DND-41 (cell line): ENCODE data around the gene WFDC5.

Experiments used
- ATAC-seq: fragments of 200-7000 bp; cut with Tn5 transposase; 3 replicates; pipeline ENCODE4 v1.9.1; 2021; ENCODE audit warnings: low read depth; ENCODE audit not compliant: insufficient read depth
- DNase-seq: peaks from one replicate; pipeline ENCODE4 v3.0.0-alpha.2; 2020
- H2AFZ ChIP-seq: 2 replicates; pipeline ENCODE4 v1.6.0; 2012; ENCODE audit warnings: low read depth, low read length
- H3K27ac ChIP-seq: 2 replicates; pipeline ENCODE4 v1.5.1; 2012; ENCODE audit warnings: low read length, inconsistent platforms
- H3K27me3 ChIP-seq: fragments of 200-600 bp; sonication (generic); 2 replicates; pipeline ENCODE4 v1.6.0; 2012; ENCODE audit warnings: low read length, mild to moderate bottlenecking, inconsistent platforms; ENCODE audit not compliant: insufficient read depth, poor library complexity
- H3K36me3 ChIP-seq: 2 replicates; pipeline ENCODE4 v1.5.1; 2012; ENCODE audit warnings: low read length, inconsistent platforms; ENCODE audit not compliant: insufficient read depth
- H3K4me1 ChIP-seq: 2 replicates; pipeline ENCODE4 v1.5.1; 2012; ENCODE audit warnings: mild to moderate bottlenecking, low read length; ENCODE audit not compliant: insufficient read depth
- H3K4me2 ChIP-seq: 2 replicates; pipeline ENCODE4 v1.6.0; 2012; ENCODE audit warnings: mild to moderate bottlenecking, moderate library complexity, low read length, inconsistent platforms; ENCODE audit not compliant: insufficient read depth
- H3K4me3 ChIP-seq, 2 experiments: fragments of 200-600 bp in 1 of 2; shearing (Covaris generic) in 1 of 2; 2 replicates each; pipeline ENCODE4 v1.5.1; 2012 to 2016; ENCODE audit warnings: inconsistent platforms in 2 of 2, low read length in 2 of 2, mild to moderate bottlenecking in 2 of 2, low read depth in 1 of 2, moderate library complexity in 1 of 2
- H3K79me2 ChIP-seq: 2 replicates; pipeline ENCODE4 v1.6.0; 2012; ENCODE audit warnings: low read length, inconsistent platforms; ENCODE audit not compliant: insufficient read depth
- H3K9ac ChIP-seq: 2 replicates; pipeline ENCODE4 v1.6.0; 2012; ENCODE audit warnings: low read depth, mild to moderate bottlenecking, inconsistent platforms, low read length, moderate library complexity
- H3K9me3 ChIP-seq: 2 replicates; pipeline ENCODE4 v1.5.1; 2012; ENCODE audit warnings: low read length, moderate library complexity, mild to moderate bottlenecking, inconsistent platforms; ENCODE audit not compliant: insufficient read depth, severe bottlenecking
- H4K20me1 ChIP-seq: 2 replicates; pipeline ENCODE4 v1.6.0; 2012; ENCODE audit warnings: low read length; ENCODE audit not compliant: insufficient read depth
- EZH2 ChIP-seq: IDR thresholded peaks from 3 replicates; pipeline ENCODE4 v1.6.1; 2012; ENCODE audit warnings: borderline replicate concordance, low read depth, mild to moderate bottlenecking, moderate library complexity, low read length, inconsistent platforms; ENCODE audit not compliant: severe bottlenecking
- TF ChIP-seq, protein P1 (sequence below): IDR thresholded peaks from 2 replicates; pipeline ENCODE4 v1.5.1; 2012; ENCODE audit warnings: borderline replicate concordance, low read length, moderate library complexity, mild to moderate bottlenecking; ENCODE audit not compliant: poor library complexity, severe bottlenecking; ENCODE audit errors: extremely low read depth

The WFDC5 gene

DNA sequence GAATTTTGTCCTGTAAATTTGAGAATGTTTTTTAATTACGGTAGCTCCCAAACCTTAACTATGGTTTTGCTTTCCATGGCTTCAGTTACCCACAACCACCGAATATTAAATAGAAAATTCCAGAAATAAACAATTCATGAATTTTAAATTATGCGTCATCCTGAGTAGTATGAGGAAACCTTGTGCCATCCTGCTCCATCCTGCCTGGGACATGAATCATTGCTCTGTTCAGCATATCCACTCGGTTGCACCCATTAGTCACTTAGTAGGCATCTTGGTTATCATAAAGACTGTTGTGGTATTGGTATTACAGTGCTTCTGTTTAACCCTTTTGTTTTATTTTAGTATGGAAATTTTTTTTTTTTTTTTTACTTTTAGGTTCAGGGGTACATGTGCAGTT lies 53.7 kb downstream of the WFDC5 start:
- Histone ChIP-seq H3K79me2 (peaks cover 8% of the 10 kb centered on the region; the same call in 1 of the 2 replicates), H3K4me2 (no peak overlapping the region)

DNA sequence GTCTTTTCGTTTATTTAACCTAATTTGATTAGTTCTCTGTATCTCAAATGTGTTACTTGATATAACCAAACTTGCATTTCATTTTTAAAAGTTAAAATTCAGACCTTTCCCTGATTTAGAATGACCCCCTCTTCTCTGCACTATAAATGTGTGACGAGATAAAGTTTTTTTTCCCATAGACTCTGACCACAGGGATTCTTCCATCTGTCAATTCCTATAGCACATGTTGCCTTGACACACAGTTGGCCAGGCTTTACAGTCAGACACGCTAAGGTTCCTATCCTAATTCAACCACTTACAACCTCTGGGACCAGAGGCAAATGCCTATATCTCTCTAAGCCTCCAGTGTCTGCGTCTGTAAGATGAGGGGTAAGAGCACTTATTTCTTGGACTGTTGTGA lies 54.7 kb downstream of the WFDC5 start:
- Histone ChIP-seq H3K27me3 (no peaks in the 10 kb centered on the region), H3K27ac (no peak overlapping the region), H3K9me3 (no peaks in the 10 kb centered on the region), H3K4me1 (no peaks in the 10 kb centered on the region), H3K36me3 (peaks cover 23% of the 10 kb centered on the region), H3K4me3 (no peak overlapping the region), H2AFZ (no peak overlapping the region), H3K9ac (no peak overlapping the region), H3K4me2 (no peak overlapping the region), H4K20me1 (peaks cover 9% of the 10 kb centered on the region; the same call in 1 of the 2 replicates), H3K79me2 (peaks cover 5% of the 10 kb centered on the region; the same call in 1 of the 2 replicates)
- DNase-seq (no peak), ATAC-seq (no peak)
- TF ChIP-seq EZH2: no peak
- TF ChIP-seq, protein P1, sequence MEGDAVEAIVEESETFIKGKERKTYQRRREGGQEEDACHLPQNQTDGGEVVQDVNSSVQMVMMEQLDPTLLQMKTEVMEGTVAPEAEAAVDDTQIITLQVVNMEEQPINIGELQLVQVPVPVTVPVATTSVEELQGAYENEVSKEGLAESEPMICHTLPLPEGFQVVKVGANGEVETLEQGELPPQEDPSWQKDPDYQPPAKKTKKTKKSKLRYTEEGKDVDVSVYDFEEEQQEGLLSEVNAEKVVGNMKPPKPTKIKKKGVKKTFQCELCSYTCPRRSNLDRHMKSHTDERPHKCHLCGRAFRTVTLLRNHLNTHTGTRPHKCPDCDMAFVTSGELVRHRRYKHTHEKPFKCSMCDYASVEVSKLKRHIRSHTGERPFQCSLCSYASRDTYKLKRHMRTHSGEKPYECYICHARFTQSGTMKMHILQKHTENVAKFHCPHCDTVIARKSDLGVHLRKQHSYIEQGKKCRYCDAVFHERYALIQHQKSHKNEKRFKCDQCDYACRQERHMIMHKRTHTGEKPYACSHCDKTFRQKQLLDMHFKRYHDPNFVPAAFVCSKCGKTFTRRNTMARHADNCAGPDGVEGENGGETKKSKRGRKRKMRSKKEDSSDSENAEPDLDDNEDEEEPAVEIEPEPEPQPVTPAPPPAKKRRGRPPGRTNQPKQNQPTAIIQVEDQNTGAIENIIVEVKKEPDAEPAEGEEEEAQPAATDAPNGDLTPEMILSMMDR: no peak

More for the DNA sequence above, 53.7 kb downstream of the WFDC5 start:
- H3K27ac ChIP-seq: no peak overlapping the region
- H3K4me3 ChIP-seq: no peak overlapping the region
- ATAC-seq (no peak), DNase-seq (no peak)
- TF ChIP-seq, protein P1: no peak
- TF ChIP-seq EZH2: no peak
- no peaks in the 10 kb centered on the region for H3K27me3 ChIP-seq
- no peaks in the 10 kb centered on the region for H3K4me1 ChIP-seq
- no peaks in the 10 kb centered on the region for H3K9me3 ChIP-seq
- peaks cover 11% of the 10 kb centered on the region; the same call in 1 of the 2 replicates for H4K20me1 ChIP-seq
- peaks cover 20% of the 10 kb centered on the region for H3K36me3 ChIP-seq
- H2AFZ ChIP-seq: no peak overlapping the region
- H3K9ac ChIP-seq: no peak overlapping the region
